Lung (tissue), 12 donors: ENCODE data around the gene SLAMF9. TPM values are rescaled to one million over a fixed set of nuclear protein-coding genes. Genes with fewer than 3 reads are reported as not detected.

ENCODE experiments used
- ATAC-seq: fragments of 200-7000 bp; cut with Tn5 transposase; one replicate; pipeline ENCODE4 v1.9.1; 2020; ENCODE audit warnings: moderate number of reproducible peaks; ENCODE audit not compliant: insufficient read depth, low FRiP score
- DNase-seq, 3 donors: peaks; one replicate each; pipeline ENCODE4 v3.0.0-alpha.2; 2013 to 2017
- H3K27ac ChIP-seq, 2 donors: one replicate each; pipeline ENCODE4 v1.5.1; 2013; ENCODE audit warnings: mild to moderate bottlenecking in 2 of 2, moderate library complexity in 2 of 2, control low read depth in 1 of 2, inconsistent platforms in 1 of 2, low read depth in 1 of 2, low read length in 1 of 2
- H3K27me3 ChIP-seq, 3 donors: one replicate each; pipeline ENCODE4 v1.5.1; 2013; ENCODE audit warnings: low read length in 2 of 3; ENCODE audit not compliant: control insufficient read depth in 3 of 3, insufficient read depth in 3 of 3
- H3K36me3 ChIP-seq, 4 donors: one replicate each; pipeline ENCODE4 v1.5.1; 2013; ENCODE audit warnings: low read length in 4 of 4, mild to moderate bottlenecking in 1 of 4, moderate library complexity in 1 of 4; ENCODE audit not compliant: control insufficient read depth in 4 of 4, insufficient read depth in 4 of 4
- H3K4me1 ChIP-seq, 5 donors: one replicate each; pipeline ENCODE4 v1.5.1; 2013; ENCODE audit warnings: low read length in 5 of 5, mild to moderate bottlenecking in 2 of 5, moderate library complexity in 1 of 5; ENCODE audit not compliant: control insufficient read depth in 5 of 5, insufficient read depth in 5 of 5
- H3K4me3 ChIP-seq: one replicate; pipeline ENCODE4 v1.5.1; 2013; ENCODE audit warnings: mild to moderate bottlenecking, control low read depth, moderate library complexity
- H3K9ac ChIP-seq, 2 donors: one replicate each; pipeline ENCODE4 v1.5.1; 2013; ENCODE audit warnings: low read length in 2 of 2, control low read depth in 1 of 2; ENCODE audit not compliant: insufficient read depth in 1 of 2
- H3K9me3 ChIP-seq, 4 donors: one replicate each; pipeline ENCODE4 v1.5.1; 2013; ENCODE audit warnings: low read length in 3 of 4, mild to moderate bottlenecking in 1 of 4, moderate library complexity in 1 of 4; ENCODE audit not compliant: control insufficient read depth in 4 of 4, insufficient read depth in 3 of 4
- WGBS, 2 donors: extraction: QIAGEN DNeasy Blood & Tissue Kit; methylation state at CpG; one replicate each; pipeline ENCODE4 v1.1.7; 2013; 5-methylcytosine and 5-hydroxymethylcytosine counted together
- polyA plus RNA-seq, 2 donors: library from polyadenylated mRNA; stranded (reverse); fragments of 200-250 nt; gene quantifications; one replicate each; pipeline ENCODE4 v1.2.1, GENCODE V29; 2013
- total RNA-seq, 2 donors: library from RNA; depleted of rRNA in 1 of 2; stranded (reverse); fragments of >200 nt in 1 of 2; gene quantifications; one replicate each; pipeline ENCODE4 v1.2.1, GENCODE V29; 2014 to 2021
- TF ChIP-seq, protein P1 (sequence below): IDR thresholded peaks from 2 replicates; pipeline ENCODE4 v1.5.1; 2012; ENCODE audit warnings: mild to moderate bottlenecking; ENCODE audit errors: control extremely low read depth, extremely low read depth
- donor health status: control.
- donor health status: control.
- donor health status: Bipolar disorder and iron deficiency.
- donor health status: healthy.
- donor health status: DM: yes; HTN: yes; CAD: no.

SLAMF9 gene
- total and polyA plus RNA-seq, 4 donors: 0.37 to 0.74 (median 0.40) TPM

DNA sequence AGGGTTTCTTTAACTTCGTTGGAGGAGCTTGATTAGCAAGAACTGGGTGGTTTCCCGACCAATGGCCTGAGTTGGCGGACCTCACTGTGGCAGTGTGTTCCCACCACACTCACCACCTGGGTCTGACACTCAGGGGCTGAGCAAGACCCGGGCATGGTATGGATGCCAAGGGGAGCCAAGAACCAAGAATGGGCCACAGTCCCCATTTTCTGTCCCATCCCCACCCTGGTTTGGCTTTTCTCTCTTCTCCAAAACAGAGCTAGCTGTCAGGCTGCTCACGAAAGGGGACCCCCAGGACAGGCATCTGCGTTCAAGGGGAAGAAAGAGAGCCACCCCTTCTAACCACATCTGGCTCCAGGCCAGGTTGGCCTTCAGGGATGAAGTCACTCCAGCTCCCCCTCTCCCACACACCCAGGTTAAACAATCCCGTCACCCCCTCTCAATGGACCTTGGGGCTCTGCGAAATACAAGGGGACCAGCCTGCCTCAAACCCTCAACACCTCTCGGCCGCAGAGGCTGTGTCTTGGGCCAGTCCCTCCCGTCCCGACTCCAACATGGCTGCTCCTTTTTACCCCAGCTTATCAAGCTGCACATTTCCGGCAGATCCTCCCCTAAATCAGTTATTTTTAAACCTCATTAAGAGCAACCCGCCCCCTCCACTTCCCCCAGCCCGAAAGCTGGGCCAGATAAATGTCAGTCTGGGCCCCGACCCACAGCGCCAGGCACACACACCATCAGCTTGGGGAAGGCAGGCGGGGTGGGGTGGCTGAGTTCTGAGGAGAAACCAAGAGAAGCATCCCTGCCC is 32.1 kb downstream of the SLAMF9 start:
- TF ChIP-seq, protein P1, sequence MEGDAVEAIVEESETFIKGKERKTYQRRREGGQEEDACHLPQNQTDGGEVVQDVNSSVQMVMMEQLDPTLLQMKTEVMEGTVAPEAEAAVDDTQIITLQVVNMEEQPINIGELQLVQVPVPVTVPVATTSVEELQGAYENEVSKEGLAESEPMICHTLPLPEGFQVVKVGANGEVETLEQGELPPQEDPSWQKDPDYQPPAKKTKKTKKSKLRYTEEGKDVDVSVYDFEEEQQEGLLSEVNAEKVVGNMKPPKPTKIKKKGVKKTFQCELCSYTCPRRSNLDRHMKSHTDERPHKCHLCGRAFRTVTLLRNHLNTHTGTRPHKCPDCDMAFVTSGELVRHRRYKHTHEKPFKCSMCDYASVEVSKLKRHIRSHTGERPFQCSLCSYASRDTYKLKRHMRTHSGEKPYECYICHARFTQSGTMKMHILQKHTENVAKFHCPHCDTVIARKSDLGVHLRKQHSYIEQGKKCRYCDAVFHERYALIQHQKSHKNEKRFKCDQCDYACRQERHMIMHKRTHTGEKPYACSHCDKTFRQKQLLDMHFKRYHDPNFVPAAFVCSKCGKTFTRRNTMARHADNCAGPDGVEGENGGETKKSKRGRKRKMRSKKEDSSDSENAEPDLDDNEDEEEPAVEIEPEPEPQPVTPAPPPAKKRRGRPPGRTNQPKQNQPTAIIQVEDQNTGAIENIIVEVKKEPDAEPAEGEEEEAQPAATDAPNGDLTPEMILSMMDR: no peak
- Histone ChIP-seq H3K4me1 (peaks cover 3 to 52% (median 30%) of the 10 kb centered on the region in 5 donors), H3K36me3 (peaks cover 17 to 34% (median 25%) of the 10 kb centered on the region in 4 donors), H3K27ac (peak overlapping the region; percentile 92 to 97), H3K27me3 (no peaks in the 10 kb centered on the region), H3K9ac (peak overlapping the region in 1 of 2 donors; percentile 76), H3K4me3 (peak overlapping the region; percentile 82), H3K9me3 (no peaks in the 10 kb centered on the region)
- ATAC-seq: no peak
- DNase-seq: peak; percentile 85 to 93 (median 91)
- 14 to 26% methylated on average over 17 to 18 of the region's 18 CpGs for WGBS, 2 donors

DNA sequence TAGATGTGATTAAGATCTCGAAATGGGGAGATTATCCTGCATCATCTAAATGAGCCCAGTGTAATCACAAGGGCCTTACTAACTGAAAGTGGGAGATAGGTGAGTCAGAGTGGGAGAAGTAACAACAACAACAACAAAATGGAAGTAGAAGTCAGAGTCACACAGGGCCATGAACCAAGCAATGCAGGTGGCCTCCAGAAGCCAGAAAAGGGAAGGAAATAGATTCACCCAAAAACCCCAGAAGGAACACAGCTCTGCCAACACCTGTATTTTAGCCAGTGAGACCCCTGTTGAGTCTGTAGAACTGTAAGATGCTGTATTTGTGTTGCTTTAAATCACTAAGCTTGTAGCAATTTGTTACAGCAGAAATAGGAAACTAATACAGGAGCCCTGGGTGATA is 32.8 kb downstream of the SLAMF9 start:
- WGBS, 2 donors: 37 to 45% methylated on average over 1 of the region's 1 CpG
- Histone ChIP-seq H3K27me3 (no peaks in the 10 kb centered on the region), H3K36me3 (peaks cover 17 to 35% (median 25%) of the 10 kb centered on the region in 4 donors), H3K9me3 (no peaks in the 10 kb centered on the region), H3K4me1 (peaks cover 8 to 59% (median 34%) of the 10 kb centered on the region in 5 donors), H3K4me3 (no peak overlapping the region), H3K9ac (no peak overlapping the region), H3K27ac (peak overlapping the region; percentile 18 to 97)
- ATAC-seq (no peak), DNase-seq (no peak)
- TF ChIP-seq, protein P1: no peak

DNA sequence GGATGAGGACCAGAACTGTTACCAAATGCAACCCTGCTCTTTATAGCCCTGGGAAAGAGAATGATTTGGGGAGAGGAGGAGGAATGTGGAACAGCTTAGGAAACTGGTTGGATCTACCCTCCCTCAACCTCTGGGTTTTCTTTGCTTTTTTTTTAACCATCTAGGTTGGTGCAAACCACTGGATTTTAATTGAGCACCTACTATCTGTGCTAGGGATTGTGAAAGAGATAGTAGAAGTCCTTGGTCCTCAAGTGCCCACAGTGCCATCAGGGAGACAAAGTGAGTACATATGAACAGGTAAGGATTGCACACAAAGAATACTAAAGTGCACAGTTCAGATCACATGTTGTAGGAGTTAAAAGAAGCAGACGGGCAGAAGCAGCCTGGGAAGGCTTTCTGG is 33.4 kb downstream of the SLAMF9 start:
- Histone ChIP-seq H3K4me1 (peaks cover 9 to 57% (median 36%) of the 10 kb centered on the region in 5 donors), H3K27me3 (no peaks in the 10 kb centered on the region), H3K9ac (no peak overlapping the region), H3K4me3 (no peak overlapping the region), H3K27ac (peak overlapping the region in 1 of 2 donors; percentile 0), H3K36me3 (peaks cover 17 to 36% (median 25%) of the 10 kb centered on the region in 4 donors), H3K9me3 (no peaks in the 10 kb centered on the region)
- no peak for ATAC-seq
- TF ChIP-seq, protein P1: no peak
- DNase-seq: no peak
- WGBS, 2 donors: 64 to 67% methylated on average over 1 of the region's 1 CpG
